Small intestine (tissue), 7 donors: ENCODE data around the gene KCNQ4. TPM values are rescaled to one million over a fixed set of nuclear protein-coding genes. Genes with fewer than 3 reads are reported as not detected.

Source experiments
- DNase-seq, 2 donors: peaks; one replicate each; pipeline versions ENCODE4 v3.0.0 to v3.0.0-alpha.2; 2013
- FAIRE-seq: peaks from 2 replicates; lab custom pipeline; 2012; peaks lifted over from hg19 to GRCh38; lab: Jason Lieb, UNC
- H3K27ac ChIP-seq, 3 donors: one replicate each; pipeline ENCODE4 v1.5.1; 2013; ENCODE audit warnings: low read length in 2 of 3, mild to moderate bottlenecking in 2 of 3, control low read depth in 1 of 3, inconsistent platforms in 1 of 3, low read depth in 1 of 3, moderate library complexity in 1 of 3
- H3K27me3 ChIP-seq, 3 donors: one replicate each; pipeline ENCODE4 v1.6.1; 2013; ENCODE audit warnings: low read length in 3 of 3, inconsistent platforms in 1 of 3; ENCODE audit not compliant: control insufficient read depth in 3 of 3, insufficient read depth in 3 of 3
- H3K36me3 ChIP-seq, 3 donors: one replicate each; pipeline ENCODE4 v1.6.1; 2013; ENCODE audit warnings: low read length in 3 of 3, inconsistent platforms in 1 of 3, low read depth in 1 of 3, mild to moderate bottlenecking in 1 of 3, moderate library complexity in 1 of 3; ENCODE audit not compliant: control insufficient read depth in 3 of 3, insufficient read depth in 2 of 3
- H3K4me1 ChIP-seq, 3 donors: one replicate each; pipeline ENCODE4 v1.6.1; 2013; ENCODE audit warnings: low read length in 2 of 3, inconsistent platforms in 1 of 3, low read depth in 1 of 3, mild to moderate bottlenecking in 1 of 3, moderate library complexity in 1 of 3; ENCODE audit not compliant: control insufficient read depth in 3 of 3, insufficient read depth in 2 of 3
- H3K4me3 ChIP-seq, 3 donors: one replicate each; pipeline ENCODE4 v1.5.1; 2013; ENCODE audit warnings: low read length in 3 of 3, control low read depth in 1 of 3, inconsistent platforms in 1 of 3, low read depth in 1 of 3, mild to moderate bottlenecking in 1 of 3, moderate library complexity in 1 of 3
- H3K9me3 ChIP-seq, 2 donors: one replicate each; pipeline ENCODE4 v1.6.1; 2013; ENCODE audit warnings: low read depth in 1 of 2, low read length in 1 of 2; ENCODE audit not compliant: control insufficient read depth in 2 of 2, insufficient read depth in 1 of 2
- WGBS, 3 donors: extraction: QIAGEN DNeasy Blood & Tissue Kit; methylation state at CpG; one replicate each; pipeline ENCODE4 v1.1.7; 2013; 5-methylcytosine and 5-hydroxymethylcytosine counted together
- polyA plus RNA-seq, 4 donors: library from polyadenylated mRNA; stranded (reverse) in 3 of 4; unstranded in 1 of 4; fragments of 200-250 nt in 3 of 4; fragments of 120-200 nt in 1 of 4; gene quantifications; one replicate each; pipeline versions ENCODE4 v1.2.1 to v1.2.3, GENCODE V29; 2013
- donor health status: healthy with polysubstance abuse.
- donor health status: control.
- donor health status: control.
- donor health status: Bipolar disorder and iron deficiency.
- donor health status: healthy.

The KCNQ4 gene
- polyA plus RNA-seq, 4 donors, result 0.45 to 1.9 (median 0.92) TPM

GRCh38 chr1:40880813-40881549 is 97.4 kb downstream of the KCNQ4 start:
- Histone ChIP-seq H3K36me3 (no peaks in the 10 kb centered on the region), H3K27me3 (peaks cover 3 to 23% (median 8%) of the 10 kb centered on the region in 3 donors), H3K9me3 (peaks cover 0 to 9% of the 10 kb centered on the region in 2 donors), H3K27ac (no peak overlapping the region), H3K4me1 (peaks cover 2 to 3% (median 3%) of the 10 kb centered on the region in 3 donors), H3K4me3 (no peak overlapping the region)
- FAIRE-seq (no peak), DNase-seq (no peak)
- WGBS, 3 donors, result 85 to 87% (median 86%) methylated on average over 6 of the region's 6 CpGs

GRCh38 chr1:40884055-40884795 is 100.6 kb downstream of the KCNQ4 start:
- WGBS, 3 donors, result 16 to 19% (median 16%) methylated on average over 50 to 73 of the region's 73 CpGs
- no peak for FAIRE-seq
- peak in 1 of 2 donors; percentile 18 for DNase-seq
- peaks cover 2 to 3% (median 3%) of the 10 kb centered on the region in 3 donors for H3K4me1 ChIP-seq
- no peak overlapping the region for H3K27ac ChIP-seq
- H3K4me3 ChIP-seq, result peak overlapping the region in 1 of 3 donors; percentile 19
- H3K27me3 ChIP-seq, result peaks cover 7 to 39% (median 11%) of the 10 kb centered on the region in 3 donors
- H3K9me3 ChIP-seq, result no peaks in the 10 kb centered on the region
- no peaks in the 10 kb centered on the region for H3K36me3 ChIP-seq

- Histone ChIP-seq H3K27me3 (peaks cover 6 to 37% (median 11%) of the 10 kb centered on the region in 3 donors), H3K4me1 (peaks cover 2 to 3% (median 3%) of the 10 kb centered on the region in 3 donors), H3K9me3 (no peaks in the 10 kb centered on the region), H3K36me3 (no peaks in the 10 kb centered on the region), H3K4me3 (no peak overlapping the region), H3K27ac (no peak overlapping the region)
- 66 to 74% (median 68%) methylated on average over 7 of the region's 7 CpGs for WGBS, 3 donors
- no peak for DNase-seq
- FAIRE-seq, result no peak
Measured at GRCh38 chr1:40886318-40887011, 102.9 kb downstream of the KCNQ4 start.

DNA sequence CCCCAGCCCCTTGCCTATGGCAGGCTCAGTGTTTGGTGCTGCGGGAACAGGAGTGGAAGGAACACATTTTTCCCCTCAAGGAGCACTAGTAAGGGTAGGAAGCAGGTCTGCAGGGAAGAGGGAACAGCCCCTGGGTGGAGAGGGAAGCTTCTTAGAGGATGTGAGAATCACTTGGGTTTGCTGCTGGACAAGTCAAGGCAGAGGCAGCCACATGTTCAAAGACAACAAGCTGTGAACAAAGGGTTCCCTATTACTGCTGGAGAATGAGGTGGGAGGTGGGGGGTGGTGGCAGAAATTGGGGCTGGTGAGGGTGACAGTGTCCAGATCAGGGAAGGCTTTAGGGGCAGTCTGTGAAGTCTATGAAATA is 103.4 kb downstream of the KCNQ4 start:
- Histone ChIP-seq H3K9me3 (no peaks in the 10 kb centered on the region), H3K4me3 (no peak overlapping the region), H3K27me3 (peaks cover 6 to 37% (median 11%) of the 10 kb centered on the region in 3 donors), H3K27ac (no peak overlapping the region), H3K36me3 (no peaks in the 10 kb centered on the region), H3K4me1 (peaks cover 2 to 3% (median 3%) of the 10 kb centered on the region in 3 donors)
- DNase-seq (no peak), FAIRE-seq (no peak)
- whole genome bisulfite sequencing, 3 donors, result 67 to 89% (median 84%) methylated on average over 1 of the region's 1 CpG

DNA sequence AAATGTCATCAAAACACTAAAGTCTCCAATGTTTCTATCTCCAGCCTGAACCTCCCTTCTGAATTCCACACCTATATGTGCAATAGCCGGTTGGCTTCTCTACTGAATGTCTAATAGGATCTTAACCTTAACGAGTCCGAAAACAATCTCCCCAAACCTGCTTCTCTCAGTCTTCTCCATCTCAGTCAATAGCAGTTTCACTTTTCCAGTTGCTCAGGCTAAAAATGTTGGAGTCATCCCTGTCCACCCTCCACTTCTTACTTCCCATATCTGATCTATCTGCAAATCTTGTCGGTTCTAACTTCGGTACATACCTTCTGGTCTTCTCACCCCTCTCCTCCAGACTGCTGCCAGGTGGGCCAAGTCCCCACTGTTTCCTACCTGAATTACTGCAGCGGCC is 104.1 kb downstream of the KCNQ4 start:
- WGBS, 3 donors, result 85 to 96% (median 90%) methylated on average over 6 of the region's 6 CpGs
- H3K4me1 ChIP-seq, result peaks cover 2 to 3% (median 3%) of the 10 kb centered on the region in 3 donors
- DNase-seq (no peak), FAIRE-seq (no peak)
- no peak overlapping the region for H3K4me3 ChIP-seq
- no peak overlapping the region for H3K27ac ChIP-seq
- H3K9me3 ChIP-seq, result no peaks in the 10 kb centered on the region
- peaks cover 6 to 37% (median 11%) of the 10 kb centered on the region in 3 donors for H3K27me3 ChIP-seq
- H3K36me3 ChIP-seq, result no peaks in the 10 kb centered on the region

Other genes with a start within 250 kb of the KCNQ4 start
- 1 to 10 TPM in 2 of 4 donors, under 1 TPM in 1, not detected in 1; under 0.01 to 3.4 (median 1.1) TPM for gene RIMS3, start 118.1 kb upstream of the KCNQ4 start, polyA plus RNA-seq
- gene NFYC, start 92.1 kb upstream of the KCNQ4 start, polyA plus RNA-seq, result 10 to 100 TPM; 35.7 to 68.9 (median 42.6) TPM
- 1 to 10 TPM in 2 of 4 donors, under 1 TPM in 1, not detected in 1; 0.54 to 4.9 (median 2.7) TPM for gene CITED4, start 78.6 kb downstream of the KCNQ4 start, polyA plus RNA-seq
- 10 to 100 TPM in 2 of 4 donors, 1 to 10 TPM in 2; 3.8 to 24.8 (median 11.0) TPM for gene CTPS1, start 195.9 kb downstream of the KCNQ4 start, polyA plus RNA-seq
- 1 to 10 TPM in 1 of 4 donors, under 1 TPM in 2, not detected in 1; 0.31 to 1.6 (median 0.77) TPM for gene SLFNL1, start 237.9 kb downstream of the KCNQ4 start, polyA plus RNA-seq